Measurements from ENCODE around the gene ZNF853.

ZNF853 gene

GRCh38 chr7:6639032-6639431 lies 23.6 kb downstream of the ZNF853 start:
- TF ChIP-seq CTCF (IDR thresholded peaks at IDR 0.05; ENCODE audit: borderline replicate concordance, insufficient read depth, low read depth, low read length) = no peak
- H3K4me3 ChIP-seq (ENCODE audit: low read depth, low read length) = no peak overlapping the region

DNA sequence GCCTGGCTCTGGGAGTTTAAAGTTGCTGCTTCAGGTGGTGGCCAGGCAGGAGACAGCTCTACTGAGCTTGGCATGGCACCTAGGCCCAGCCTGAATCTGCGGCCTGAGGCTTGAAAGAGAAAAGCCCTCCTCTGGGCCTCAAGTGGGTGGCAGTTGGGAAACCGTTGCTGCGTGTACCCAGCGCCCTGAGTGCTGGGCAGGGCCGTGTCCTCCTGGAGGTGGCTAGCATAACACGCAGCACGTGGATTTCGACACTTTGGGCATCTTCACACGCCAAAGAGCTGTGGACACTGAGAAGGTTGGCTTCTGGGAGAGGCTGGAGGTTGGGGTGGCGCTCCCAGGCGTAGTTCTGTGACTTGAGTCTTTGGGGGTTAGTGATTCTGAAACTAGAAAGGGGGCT lies 24.2 kb downstream of the ZNF853 start:
- H3K4me3 ChIP-seq (ENCODE audit: low read depth, low read length) = no peak overlapping the region
- no peak for TF ChIP-seq CTCF (IDR thresholded peaks at IDR 0.05; ENCODE audit: borderline replicate concordance, insufficient read depth, low read depth, low read length)

GRCh38 chr7:6640246-6640721 lies 24.9 kb downstream of the ZNF853 start:
- H3K4me3 ChIP-seq (ENCODE audit: low read depth, low read length) = no peak overlapping the region
- no peak for TF ChIP-seq CTCF (IDR thresholded peaks at IDR 0.05; ENCODE audit: borderline replicate concordance, insufficient read depth, low read depth, low read length)

- H3K4me3 ChIP-seq (ENCODE audit: low read depth, low read length) = no peak overlapping the region
- no peak for TF ChIP-seq CTCF (IDR thresholded peaks at IDR 0.05; ENCODE audit: borderline replicate concordance, insufficient read depth, low read depth, low read length)
Observed at GRCh38 chr7:6641305-6642035, 26.1 kb downstream of the ZNF853 start.

- TF ChIP-seq CTCF (IDR thresholded peaks at IDR 0.05; ENCODE audit: borderline replicate concordance, insufficient read depth, low read depth, low read length) = no peak
Observed at GRCh38 chr7:6642239-6642839, 26.9 kb downstream of the ZNF853 start.

DNA sequence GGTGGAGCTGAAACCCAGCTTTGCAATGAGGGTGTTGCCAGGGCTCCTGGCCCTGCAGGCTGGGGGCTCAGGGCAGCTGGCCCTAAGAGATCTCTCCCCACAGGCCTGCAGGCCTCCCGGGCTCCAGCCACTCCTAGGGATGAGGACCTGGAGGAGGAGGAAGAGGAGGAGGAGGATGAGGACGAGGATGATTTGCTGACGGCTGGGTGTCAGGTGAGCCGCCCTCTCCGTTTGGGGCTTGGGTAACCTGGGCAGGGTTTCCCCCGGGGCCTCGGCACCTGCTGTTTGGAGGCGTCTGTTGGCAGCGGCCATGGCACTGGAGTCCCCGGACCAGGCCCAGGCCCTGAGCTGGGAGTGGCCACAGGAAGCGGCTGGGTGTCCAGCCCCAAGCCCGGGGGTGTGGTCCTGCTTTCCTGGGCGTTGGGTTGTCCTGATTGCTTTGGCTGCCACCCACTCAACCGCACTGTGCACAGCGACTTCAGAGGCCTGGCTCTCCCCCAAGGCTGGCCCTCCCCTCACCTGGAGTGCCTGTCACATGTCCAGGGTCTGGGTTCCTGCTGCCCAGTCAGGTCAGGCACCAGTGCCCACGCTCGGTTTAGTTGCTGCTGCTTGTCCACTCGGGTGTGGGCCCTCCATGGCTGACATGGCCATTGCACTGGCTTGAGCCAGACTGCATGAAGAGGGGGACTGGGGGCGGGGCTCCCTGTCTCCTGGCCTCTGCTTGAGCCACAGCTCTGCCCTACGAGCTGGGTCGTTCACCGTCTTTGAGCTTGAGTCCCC lies 27.6 kb downstream of the ZNF853 start:
- TF ChIP-seq CTCF (IDR thresholded peaks at IDR 0.05; ENCODE audit: borderline replicate concordance, insufficient read depth, low read depth, low read length) = no peak
- H3K4me3 ChIP-seq (ENCODE audit: low read depth, low read length) = no peak overlapping the region

More at GRCh38 chr7:6642239-6642839, 26.9 kb downstream of the ZNF853 start:
- no peak overlapping the region for H3K4me3 ChIP-seq (ENCODE audit: low read depth, low read length)
